ENCODE results near the gene PNPLA5. TPM values are rescaled to one million over a fixed set of nuclear protein-coding genes. Genes with fewer than 3 reads are reported as not detected.
A peak's percentile ranks its signal among the peaks of the same experiment; 100 is the strongest.

PNPLA5 gene
- total RNA-seq, 3 donors from 2014 or later (not counting 1 experiment from before 2014, with no cell fraction given) = not detected

- Mint-ChIP-seq H3K27ac (no peak overlapping the region), H3K4me1 (peaks cover 12 to 26% of the 10 kb centered on the region in 2 donors), H3K9me3 (peaks cover 0 to 2% of the 10 kb centered on the region in 2 donors), H3K27me3 (ENCODE audit: low read depth in 2 of 2) (peaks cover 20 to 22% of the 10 kb centered on the region in 2 donors), H3K4me3 (no peak overlapping the region), H3K36me3 (no peaks in the 10 kb centered on the region)
- no peak for TF ChIP-seq CTCF (IDR thresholded peaks at IDR 0.05)
- no peaks in the 10 kb centered on the region for H3K36me3 ChIP-seq (ENCODE audit: control insufficient read depth, insufficient read depth, low read length)
- no peak overlapping the region for H3K27ac ChIP-seq (ENCODE audit: low read length)
- H3K9me3 ChIP-seq (ENCODE audit: control insufficient read depth, insufficient read depth, low read length) = no peaks in the 10 kb centered on the region
- no peak overlapping the region for H3K4me3 ChIP-seq (ENCODE audit: low read length)
- WGBS (ENCODE audit: insufficient coverage) = 87% methylated on average over 6 of the region's 6 CpGs
- H3K4me1 ChIP-seq (ENCODE audit: control insufficient read depth, insufficient read depth, low read length) = peaks cover 13% of the 10 kb centered on the region
- no peak for DNase-seq
- no peak for ATAC-seq
- intact Hi-C loops (cut with micrococcal nuclease) = no loop called here
- peaks cover 3% of the 10 kb centered on the region for H3K27me3 ChIP-seq (ENCODE audit: control insufficient read depth, insufficient read depth, low read length)
Measured at GRCh38 chr22:43885786-43886185, 6.0 kb downstream of the PNPLA5 start.

GRCh38 chr22:43885319-43885671 lies 6.5 kb downstream of the PNPLA5 start:
- Histone ChIP-seq H3K9me3 (ENCODE audit: control insufficient read depth, insufficient read depth, low read length) (no peaks in the 10 kb centered on the region), H3K27ac (ENCODE audit: low read length) (no peak overlapping the region), H3K4me3 (ENCODE audit: low read length) (no peak overlapping the region), H3K27me3 (ENCODE audit: control insufficient read depth, insufficient read depth, low read length) (no peaks in the 10 kb centered on the region), H3K4me1 (ENCODE audit: control insufficient read depth, insufficient read depth, low read length) (peaks cover 13% of the 10 kb centered on the region), H3K36me3 (ENCODE audit: control insufficient read depth, insufficient read depth, low read length) (no peaks in the 10 kb centered on the region)
- peaks cover 12 to 26% of the 10 kb centered on the region in 2 donors for H3K4me1 Mint-ChIP-seq
- intact Hi-C loops (cut with micrococcal nuclease) = no loop called here
- peaks cover 20 to 22% of the 10 kb centered on the region in 2 donors for H3K27me3 Mint-ChIP-seq (ENCODE audit: low read depth in 2 of 2)
- no peak for TF ChIP-seq CTCF (IDR thresholded peaks at IDR 0.05)
- H3K36me3 Mint-ChIP-seq = no peaks in the 10 kb centered on the region
- H3K4me3 Mint-ChIP-seq = no peak overlapping the region
- WGBS (ENCODE audit: insufficient coverage) = 62% methylated on average over 7 of the region's 7 CpGs
- H3K9me3 Mint-ChIP-seq = peaks cover 0 to 2% of the 10 kb centered on the region in 2 donors
- no peak overlapping the region for H3K27ac Mint-ChIP-seq
- ATAC-seq (no peak), DNase-seq (no peak)

- Mint-ChIP-seq H3K4me3 (peak overlapping the region; percentile 37), H3K27me3 (ENCODE audit: low read depth in 2 of 2) (peaks cover 20 to 22% of the 10 kb centered on the region in 2 donors)
- intact Hi-C loops (cut with micrococcal nuclease) = loop anchor here (5.0 kb wide), 1 partner anchor 63 kb away; no protein-coding TSS in a partner anchor
Measured at GRCh38 chr22:43884600-43885318, 7.1 kb downstream of the PNPLA5 start.

More at GRCh38 chr22:43884600-43885318, 7.1 kb downstream of the PNPLA5 start:
- TF ChIP-seq CTCF (IDR thresholded peaks at IDR 0.05) = peak; percentile 20
- Histone ChIP-seq H3K36me3 (ENCODE audit: control insufficient read depth, insufficient read depth, low read length) (no peaks in the 10 kb centered on the region), H3K27me3 (ENCODE audit: control insufficient read depth, insufficient read depth, low read length) (no peaks in the 10 kb centered on the region), H3K27ac (ENCODE audit: low read length) (no peak overlapping the region), H3K9me3 (ENCODE audit: control insufficient read depth, insufficient read depth, low read length) (no peaks in the 10 kb centered on the region), H3K4me1 (ENCODE audit: control insufficient read depth, insufficient read depth, low read length) (peaks cover 13% of the 10 kb centered on the region), H3K4me3 (ENCODE audit: low read length) (no peak overlapping the region)
- 19% methylated on average over 18 of the region's 18 CpGs for WGBS (ENCODE audit: insufficient coverage)
- Mint-ChIP-seq H3K4me1 (peaks cover 12 to 26% of the 10 kb centered on the region in 2 donors), H3K27ac (no peak overlapping the region), H3K9me3 (peaks cover 0 to 2% of the 10 kb centered on the region in 2 donors), H3K36me3 (no peaks in the 10 kb centered on the region)
- DNase-seq (peak in 1 of 2 donors; percentile 56), ATAC-seq (peak; percentile 34 to 61 (median 34))
